Lower lobe of right lung (tissue), 2 donors: Measurements from ENCODE around the gene FHIT. TPM values are rescaled to one million over a fixed set of nuclear protein-coding genes. Genes with fewer than 3 reads are reported as not detected.

Experiments used
- ATAC-seq, 2 donors: fragments of 200-7000 bp; cut with Tn5 transposase; one replicate each; pipeline ENCODE4 v1.9.1; 2020 to 2022; ENCODE audit warnings: mild to moderate bottlenecking in 2 of 2, moderate library complexity in 2 of 2
- DNase-seq: peaks from one replicate; pipeline ENCODE4 v3.0.0-alpha.2; 2020
- H3K27ac ChIP-seq: fragments of 200-600 bp; one replicate; pipeline ENCODE4 v1.8.0; 2022
- H3K27me3 ChIP-seq: fragments of 200-600 bp; one replicate; pipeline ENCODE4 v1.8.0; 2022; ENCODE audit warnings: low read depth
- H3K36me3 ChIP-seq: fragments of 200-600 bp; one replicate; pipeline ENCODE4 v1.8.0; 2022; ENCODE audit warnings: mild to moderate bottlenecking
- H3K4me1 ChIP-seq: fragments of 200-600 bp; one replicate; pipeline ENCODE4 v1.8.0; 2022
- H3K4me3 ChIP-seq: fragments of 200-600 bp; one replicate; pipeline ENCODE4 v1.8.0; 2022; ENCODE audit warnings: mild to moderate bottlenecking
- H3K9me3 ChIP-seq: fragments of 200-600 bp; one replicate; pipeline ENCODE4 v1.8.0; 2022
- CTCF ChIP-seq: fragments of 200-600 bp; IDR thresholded peaks from one replicate; pipeline ENCODE4 v1.8.0; 2022; ENCODE audit warnings: antibody characterized with exemption, mild to moderate bottlenecking
- intact Hi-C: fragments of 100-400 bp; cut with DNase I; formaldehyde crosslinking; loops from one replicate; pipeline ENCODE4 v1.11.0; 2022
- total RNA-seq: library from RNA; stranded (reverse); fragmentation: NEBNext Ultra II Directional; extraction: Animal tissue kit (Norgen Biotek cat#: 25700); gene quantifications from one replicate; pipeline ENCODE4 v1.2.1, GENCODE V29; 2021
- donor health status: DM: no; HTN: yes; CAD: no; lungs with severe emphysema.

Gene FHIT
- total RNA-seq, 1 donor from 2014 or later, result 10.3 TPM

GRCh38 chr3:61162965-61163364 is 88.3 kb downstream of the FHIT start:
- no peak for DNase-seq
- Histone ChIP-seq H3K36me3 (no peaks in the 10 kb centered on the region), H3K4me1 (no peaks in the 10 kb centered on the region), H3K27ac (no peak overlapping the region), H3K27me3 (no peaks in the 10 kb centered on the region), H3K9me3 (no peaks in the 10 kb centered on the region), H3K4me3 (no peak overlapping the region)
- no peak for TF ChIP-seq CTCF
- ATAC-seq, result no peak
- intact Hi-C loops, result no loop called here

- Histone ChIP-seq H3K4me1 (no peaks in the 10 kb centered on the region), H3K9me3 (no peaks in the 10 kb centered on the region), H3K27me3 (no peaks in the 10 kb centered on the region), H3K27ac (no peak overlapping the region), H3K4me3 (no peak overlapping the region), H3K36me3 (no peaks in the 10 kb centered on the region)
- no peak for DNase-seq
- TF ChIP-seq CTCF, result no peak
- intact Hi-C loops, result no loop called here
- ATAC-seq, result no peak
Measured at GRCh38 chr3:61158667-61159066, 92.6 kb downstream of the FHIT start.

GRCh38 chr3:61158216-61158615 is 93.0 kb downstream of the FHIT start:
- no peak overlapping the region for H3K4me3 ChIP-seq
- no peaks in the 10 kb centered on the region for H3K4me1 ChIP-seq
- no peaks in the 10 kb centered on the region for H3K9me3 ChIP-seq
- no peaks in the 10 kb centered on the region for H3K36me3 ChIP-seq
- ATAC-seq, result no peak
- H3K27ac ChIP-seq, result no peak overlapping the region
- intact Hi-C loops, result no loop called here
- no peaks in the 10 kb centered on the region for H3K27me3 ChIP-seq
- TF ChIP-seq CTCF, result no peak
- DNase-seq, result no peak

- intact Hi-C loops, result no loop called here
- no peak overlapping the region for H3K4me3 ChIP-seq
- no peaks in the 10 kb centered on the region for H3K27me3 ChIP-seq
- no peak for ATAC-seq
- TF ChIP-seq CTCF, result no peak
- no peaks in the 10 kb centered on the region for H3K36me3 ChIP-seq
- DNase-seq, result no peak
- H3K9me3 ChIP-seq, result no peaks in the 10 kb centered on the region
- no peak overlapping the region for H3K27ac ChIP-seq
- no peaks in the 10 kb centered on the region for H3K4me1 ChIP-seq
Measured at GRCh38 chr3:61157414-61157813, 93.8 kb downstream of the FHIT start.

GRCh38 chr3:61155701-61156292 is 95.5 kb downstream of the FHIT start:
- no peak for DNase-seq
- H3K9me3 ChIP-seq, result no peaks in the 10 kb centered on the region
- ATAC-seq, result no peak
- no peak overlapping the region for H3K27ac ChIP-seq
- H3K4me1 ChIP-seq, result no peaks in the 10 kb centered on the region
- intact Hi-C loops, result no loop called here
- H3K36me3 ChIP-seq, result no peaks in the 10 kb centered on the region
- no peak overlapping the region for H3K4me3 ChIP-seq
- no peaks in the 10 kb centered on the region for H3K27me3 ChIP-seq
- TF ChIP-seq CTCF, result no peak
